Measurements from ENCODE around the gene DNAJC15.

GRCh38 chr13:43154156-43154651, 130.8 kb downstream of the DNAJC15 start:
- TF ChIP-seq, protein P1, sequence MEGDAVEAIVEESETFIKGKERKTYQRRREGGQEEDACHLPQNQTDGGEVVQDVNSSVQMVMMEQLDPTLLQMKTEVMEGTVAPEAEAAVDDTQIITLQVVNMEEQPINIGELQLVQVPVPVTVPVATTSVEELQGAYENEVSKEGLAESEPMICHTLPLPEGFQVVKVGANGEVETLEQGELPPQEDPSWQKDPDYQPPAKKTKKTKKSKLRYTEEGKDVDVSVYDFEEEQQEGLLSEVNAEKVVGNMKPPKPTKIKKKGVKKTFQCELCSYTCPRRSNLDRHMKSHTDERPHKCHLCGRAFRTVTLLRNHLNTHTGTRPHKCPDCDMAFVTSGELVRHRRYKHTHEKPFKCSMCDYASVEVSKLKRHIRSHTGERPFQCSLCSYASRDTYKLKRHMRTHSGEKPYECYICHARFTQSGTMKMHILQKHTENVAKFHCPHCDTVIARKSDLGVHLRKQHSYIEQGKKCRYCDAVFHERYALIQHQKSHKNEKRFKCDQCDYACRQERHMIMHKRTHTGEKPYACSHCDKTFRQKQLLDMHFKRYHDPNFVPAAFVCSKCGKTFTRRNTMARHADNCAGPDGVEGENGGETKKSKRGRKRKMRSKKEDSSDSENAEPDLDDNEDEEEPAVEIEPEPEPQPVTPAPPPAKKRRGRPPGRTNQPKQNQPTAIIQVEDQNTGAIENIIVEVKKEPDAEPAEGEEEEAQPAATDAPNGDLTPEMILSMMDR (IDR thresholded peaks at IDR 0.05): no peak
- TF ChIP-seq POLR2A (IDR thresholded peaks at IDR 0.05): no peak
- no peak for TF ChIP-seq POLR2AphosphoS5 (IDR thresholded peaks at IDR 0.05)
